Measurements from ENCODE around the gene PQBP1.
A peak's percentile ranks its signal among the peaks of the same experiment; 100 is the strongest.

The PQBP1 gene

DNA sequence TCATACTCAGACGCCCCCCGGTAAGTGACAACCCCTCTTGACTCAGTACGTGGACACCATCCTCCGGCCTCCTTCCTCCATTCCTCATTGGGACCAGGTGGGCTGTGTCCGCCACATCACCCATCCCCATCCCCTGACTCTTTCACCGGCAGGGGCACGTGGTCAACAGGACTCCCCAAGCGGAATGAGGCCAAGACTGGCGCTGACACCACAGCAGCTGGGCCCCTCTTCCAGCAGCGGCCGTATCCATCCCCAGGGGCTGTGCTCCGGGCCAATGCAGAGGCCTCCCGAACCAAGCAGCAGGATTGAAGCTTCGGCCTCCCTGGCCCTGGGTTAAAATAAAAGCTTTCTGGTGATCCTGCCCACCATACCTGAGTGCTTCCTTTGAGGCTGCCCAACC, 5.0 kb downstream of the PQBP1 start:
- no peak for DNase-seq

- no peak for DNase-seq
Observed at GRCh38 chrX:48903290-48903689, 5.6 kb downstream of the PQBP1 start.

- DNase-seq: no peak
Observed at GRCh38 chrX:48904180-48904579, 6.5 kb downstream of the PQBP1 start.

DNA sequence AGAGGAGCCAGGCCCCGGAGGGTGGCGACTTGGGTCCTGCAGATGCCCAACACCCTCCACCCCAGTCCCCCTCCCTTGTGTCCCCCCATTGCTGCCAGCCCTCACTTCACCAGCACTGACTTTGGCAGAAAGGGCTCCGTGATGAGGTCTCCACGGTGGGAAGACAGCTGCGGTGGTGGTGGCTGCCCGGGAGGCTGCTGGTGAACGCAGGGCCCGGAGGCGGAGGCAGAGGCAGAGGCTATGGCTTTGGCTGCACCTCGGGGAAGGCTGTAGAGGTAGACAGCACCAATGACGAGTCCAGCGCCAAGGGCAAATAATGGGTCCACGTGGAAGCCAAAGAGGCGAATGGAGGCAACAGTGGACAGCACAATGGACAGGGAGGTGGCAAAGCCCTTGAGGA, 6.9 kb downstream of the PQBP1 start:
- no peak for DNase-seq

DNA sequence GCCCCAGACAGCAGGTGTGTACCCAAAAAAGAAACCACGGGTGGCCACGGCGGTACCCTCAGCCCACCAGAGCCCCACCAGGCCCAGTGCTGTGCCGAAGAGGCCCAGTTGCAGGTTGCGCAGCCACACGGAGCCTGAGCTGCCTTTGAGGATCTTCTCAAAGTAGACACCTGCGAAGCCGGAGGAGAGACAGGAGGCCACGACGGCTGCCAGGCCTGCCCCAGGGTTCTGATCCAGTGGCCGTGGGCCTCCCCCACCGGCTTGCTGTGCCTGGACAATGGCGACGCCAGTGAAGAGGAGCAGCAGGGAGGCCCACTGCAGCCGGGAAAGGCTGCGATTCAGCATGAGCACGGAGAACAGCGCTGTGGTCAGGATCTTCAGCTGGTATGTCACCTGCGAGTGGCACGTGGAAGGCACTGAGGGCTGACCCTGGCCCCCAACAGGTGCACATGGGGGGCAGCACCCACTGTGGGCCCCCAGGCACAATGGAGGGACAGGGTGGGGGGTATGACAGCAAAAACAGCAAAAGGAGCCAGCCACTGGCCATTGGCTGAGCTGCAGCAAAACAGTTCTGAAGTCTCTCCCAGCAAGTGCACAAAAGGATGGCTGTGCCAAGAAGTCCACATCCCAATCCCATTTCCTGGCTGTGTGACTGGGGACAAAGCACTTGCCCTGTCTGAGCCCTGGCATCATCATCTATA, 7.5 kb downstream of the PQBP1 start:
- DNase-seq: no peak

GRCh38 chrX:48908600-48908999, 10.9 kb downstream of the PQBP1 start:
- DNase-seq: no peak

DNA sequence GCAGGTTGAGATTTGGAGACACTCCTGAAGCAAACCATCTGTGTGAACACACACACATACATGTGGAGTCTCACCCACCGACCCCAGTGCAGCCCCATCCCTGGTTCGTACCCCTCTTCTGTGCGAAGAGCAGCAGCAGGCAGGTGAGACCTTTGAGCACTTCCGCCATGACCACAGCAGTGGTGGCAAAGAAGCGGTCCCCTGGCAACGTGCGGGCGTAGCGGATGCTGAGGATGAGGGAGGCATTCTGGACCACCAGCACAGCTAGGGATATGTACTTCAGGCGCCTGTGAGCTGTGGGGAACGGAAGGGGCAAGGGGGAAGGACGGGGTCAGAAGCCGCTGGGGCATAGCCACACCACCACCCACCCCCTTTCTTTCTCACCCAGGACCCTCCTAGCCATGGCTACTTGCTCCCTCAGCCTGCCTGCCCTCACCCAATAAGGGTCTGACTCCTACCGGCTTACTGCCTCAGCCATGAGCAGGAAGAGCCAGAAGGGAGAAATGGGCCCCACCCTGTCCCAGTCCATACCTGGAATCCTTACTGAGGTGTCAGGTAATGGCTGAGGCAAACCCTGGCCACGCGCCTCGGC, 12.1 kb downstream of the PQBP1 start:
- DNase-seq: no peak

DNA sequence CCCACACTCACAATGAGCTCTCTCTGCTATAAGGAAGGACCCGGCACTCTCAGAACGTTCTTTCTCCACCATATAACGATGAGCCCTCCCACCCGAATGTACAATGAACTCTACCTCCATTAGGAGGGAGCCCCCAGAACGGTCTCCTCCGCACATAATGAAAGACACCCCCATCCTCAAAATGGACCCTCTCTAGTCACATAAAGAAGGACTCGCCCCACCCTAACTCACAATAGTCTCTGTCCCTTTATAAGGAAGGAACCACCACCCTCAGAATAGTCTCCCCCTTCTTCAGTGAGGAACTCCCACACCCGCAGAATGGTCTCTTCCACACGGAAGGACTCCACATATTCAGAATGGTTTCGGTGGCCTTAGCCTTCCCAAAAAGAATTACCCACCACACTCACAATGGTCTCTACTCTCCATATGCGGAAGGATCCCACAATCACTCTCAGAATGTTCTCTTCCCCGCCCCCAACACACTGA, 13.2 kb downstream of the PQBP1 start:
- DNase-seq: no peak

GRCh38 chrX:48911412-48912182, 13.9 kb downstream of the PQBP1 start, which contains the start of gene SLC35A2:
TSS of gene SLC35A2 (minus strand) at chrX:48911646. CDS start at chrX:48911636, 10 bp downstream.
- DNase-seq: peak; percentile 95

GRCh38 chrX:48913605-48914366, 16.1 kb downstream of the PQBP1 start:
- no peak for DNase-seq

- no peak for DNase-seq
Observed at GRCh38 chrX:48914593-48915493, 17.1 kb downstream of the PQBP1 start.

DNA sequence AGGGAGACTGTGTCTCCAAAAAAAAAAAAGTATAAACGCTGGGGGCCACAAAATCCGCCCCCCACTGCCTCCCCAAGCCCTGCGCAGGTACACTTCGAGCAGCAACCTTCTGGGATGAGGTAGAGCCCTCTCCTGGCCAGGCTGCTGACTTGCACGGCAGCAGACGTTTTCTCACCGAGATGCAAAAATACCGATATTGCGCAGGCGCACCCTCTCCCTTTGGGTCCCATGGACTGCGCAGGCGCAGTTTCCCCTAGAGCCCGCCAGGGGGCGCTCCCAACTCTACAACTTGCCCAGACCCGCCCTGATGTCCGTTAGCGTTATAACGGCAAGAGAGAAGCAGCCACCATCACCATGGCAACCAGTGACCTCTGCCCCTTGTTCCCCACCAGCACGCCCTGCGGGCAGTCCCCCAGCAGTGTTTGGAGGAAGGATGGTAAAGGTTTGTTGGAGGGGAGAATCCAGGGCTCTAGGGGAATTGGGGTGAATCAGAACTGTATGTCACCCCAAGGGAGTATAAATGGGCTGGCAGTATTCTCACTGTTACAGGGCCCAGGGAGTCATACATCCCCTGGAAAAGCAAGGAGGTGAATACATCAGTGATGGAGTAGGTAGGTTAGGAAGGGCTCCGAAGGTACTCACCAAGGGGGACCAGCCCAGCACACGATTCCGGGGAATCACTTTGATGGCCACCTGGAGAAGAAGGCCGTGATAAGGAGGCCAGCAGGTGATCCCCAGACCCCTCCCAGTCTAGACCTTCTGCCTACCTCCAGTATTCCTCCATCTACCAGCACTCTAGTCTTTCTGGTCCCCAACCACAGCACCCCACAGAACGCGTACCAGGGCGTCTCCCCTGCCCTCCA, 19.6 kb downstream of the PQBP1 start:
- DNase-seq: peak; percentile 90

- no peak for DNase-seq
Observed at GRCh38 chrX:48918301-48918642, 20.5 kb downstream of the PQBP1 start.

GRCh38 chrX:48918643-48919340, 21.1 kb downstream of the PQBP1 start, which contains the start of gene PIM2:
TSS of gene PIM2 (minus strand) at chrX:48919024. CDS start at chrX:48918834, 190 bp downstream.
- peak; percentile 90 for DNase-seq

DNA sequence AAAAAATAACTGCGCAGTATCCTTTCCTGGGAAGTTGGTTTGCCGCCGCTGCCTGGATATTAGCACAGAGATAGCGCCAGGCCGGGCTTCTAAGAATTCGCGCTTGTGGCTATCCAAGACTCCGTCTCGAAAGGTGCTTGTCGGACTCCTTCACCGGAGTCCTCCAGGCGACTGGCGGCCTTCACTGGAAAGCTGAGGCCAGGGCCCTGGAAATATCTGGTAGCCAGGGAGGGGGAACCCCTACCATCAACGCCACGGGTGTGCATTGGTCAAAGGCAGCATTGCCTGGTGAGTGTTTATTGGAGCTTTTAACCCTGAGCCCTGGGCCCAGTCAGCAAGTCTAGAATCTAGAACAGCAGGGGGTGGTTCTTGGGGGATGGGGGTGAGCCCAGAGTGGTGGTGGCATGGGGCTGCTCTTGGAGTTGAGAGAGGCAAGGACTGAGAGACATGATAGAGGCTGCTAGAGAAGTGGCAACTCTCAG, 21.7 kb downstream of the PQBP1 start:
- no peak for DNase-seq

- DNase-seq: no peak
Observed at GRCh38 chrX:48919947-48920717, 22.4 kb downstream of the PQBP1 start.

DNA sequence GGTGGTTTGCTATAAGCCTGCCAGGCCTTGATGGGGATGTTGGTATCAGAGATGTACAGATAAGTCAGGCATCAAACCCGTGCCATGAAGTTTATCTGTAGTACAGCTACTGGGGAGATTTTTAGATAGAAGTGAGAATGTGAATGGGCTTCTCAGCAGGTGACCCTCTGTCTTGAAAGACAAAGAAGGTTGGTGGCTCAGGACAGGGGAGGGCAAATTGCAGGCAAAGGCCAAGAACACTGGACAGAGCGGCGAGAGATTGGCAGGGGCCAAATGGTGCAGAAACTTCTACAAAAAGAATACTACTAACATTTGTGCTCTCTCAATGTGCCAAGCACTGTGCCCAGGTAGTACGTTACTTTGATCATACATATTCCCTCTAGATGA, 23.0 kb downstream of the PQBP1 start:
- DNase-seq: no peak

DNA sequence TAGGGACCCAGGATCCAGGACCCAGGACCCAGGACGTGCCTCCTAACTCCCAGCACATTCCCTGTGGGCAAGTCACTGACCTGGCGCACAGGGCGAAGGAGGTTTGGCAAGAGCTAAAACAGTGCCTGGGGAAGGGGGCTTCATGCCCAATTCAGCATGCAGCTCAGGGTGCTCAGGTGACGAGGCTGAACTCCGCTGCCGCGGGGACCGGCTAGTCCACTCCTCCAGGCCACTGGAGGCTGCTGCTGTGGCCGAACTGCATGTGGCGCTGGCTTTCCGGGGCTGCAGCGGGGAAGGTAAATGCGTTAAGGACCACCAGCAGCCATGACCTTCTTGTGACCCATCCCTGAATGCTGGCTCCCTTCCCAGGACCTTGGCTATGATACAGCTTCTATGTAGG, 26.0 kb downstream of the PQBP1 start:
- DNase-seq: no peak

DNA sequence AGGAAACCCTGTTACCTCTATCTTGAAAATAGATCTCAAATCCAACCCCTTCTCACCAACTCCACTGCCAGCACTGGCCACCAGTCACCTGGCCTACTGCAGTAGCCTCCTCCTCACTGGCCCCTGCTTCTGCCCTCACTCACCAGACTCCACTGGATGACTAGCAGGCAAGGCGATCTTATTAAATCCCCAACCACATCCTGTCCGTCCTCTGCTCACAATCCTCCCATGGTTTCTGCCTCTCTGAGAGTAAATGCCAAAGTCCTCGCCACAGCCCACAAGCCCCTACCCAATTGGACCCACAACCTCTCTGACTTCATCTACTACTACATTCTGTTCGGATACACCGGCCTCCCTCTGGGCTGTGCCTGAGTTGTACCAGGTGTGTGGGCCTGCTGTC, 26.5 kb downstream of the PQBP1 start:
- DNase-seq: no peak

Measured in activated CD8-positive, alpha-beta memory T cell treated with anti-CD3 and anti-CD28 coated beads, Interleukin-2, amount 50 U/mL, for 48 hours (primary cell).